GM03348 (cell line): ENCODE results near the gene MED13L.
A peak's percentile ranks its signal among the peaks of the same experiment; 100 is the strongest.

Source experiments
- DNase-seq: peaks from one replicate; pipeline ENCODE4 v3.0.0; 2012; ENCODE audit warnings: low spot score

MED13L gene

GRCh38 chr12:116276652-116277466 lies 634 bp downstream of the MED13L start:
- peak; percentile 73 for DNase-seq

GRCh38 chr12:116274551-116275375 lies 2.7 kb downstream of the MED13L start:
- no peak for DNase-seq

- DNase-seq, result no peak
These were observed 3.5 kb downstream of the MED13L start for GRCh38 chr12:116273813-116274550.

GRCh38 chr12:116267948-116268347 lies 9.5 kb downstream of the MED13L start:
- no peak for DNase-seq

DNA sequence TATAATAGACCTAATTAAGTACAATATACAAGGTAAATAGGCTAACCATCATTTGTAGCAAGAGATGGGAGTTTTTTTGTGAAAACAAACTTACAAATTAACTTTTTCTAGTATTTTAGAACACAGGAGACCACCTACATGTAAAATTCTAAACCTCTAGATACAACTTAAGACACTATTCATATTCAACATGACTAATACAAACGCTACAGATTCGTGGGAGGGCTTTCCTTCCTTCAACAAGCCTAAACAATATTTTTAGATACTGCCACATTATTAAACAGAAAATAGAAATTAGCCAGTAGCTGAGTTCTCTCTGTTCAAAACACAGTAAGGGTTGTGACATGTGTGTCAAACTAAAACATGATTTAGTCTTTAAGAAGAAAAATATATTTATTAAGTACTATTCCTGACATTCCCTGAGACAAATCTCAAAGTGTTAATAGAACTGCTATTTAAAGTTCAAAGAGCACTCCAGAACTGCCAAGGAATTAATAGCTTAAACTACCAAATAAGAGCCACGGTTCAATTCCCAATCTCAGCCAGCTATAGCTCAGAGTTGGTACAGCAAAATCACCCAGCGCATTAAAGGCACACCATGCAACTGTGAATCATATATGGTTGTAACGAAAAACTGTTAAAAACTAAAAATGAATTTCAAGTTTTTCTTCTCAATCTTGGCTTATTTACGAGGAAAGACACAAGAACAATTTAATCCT lies 10.7 kb downstream of the MED13L start:
- DNase-seq, result no peak

DNA sequence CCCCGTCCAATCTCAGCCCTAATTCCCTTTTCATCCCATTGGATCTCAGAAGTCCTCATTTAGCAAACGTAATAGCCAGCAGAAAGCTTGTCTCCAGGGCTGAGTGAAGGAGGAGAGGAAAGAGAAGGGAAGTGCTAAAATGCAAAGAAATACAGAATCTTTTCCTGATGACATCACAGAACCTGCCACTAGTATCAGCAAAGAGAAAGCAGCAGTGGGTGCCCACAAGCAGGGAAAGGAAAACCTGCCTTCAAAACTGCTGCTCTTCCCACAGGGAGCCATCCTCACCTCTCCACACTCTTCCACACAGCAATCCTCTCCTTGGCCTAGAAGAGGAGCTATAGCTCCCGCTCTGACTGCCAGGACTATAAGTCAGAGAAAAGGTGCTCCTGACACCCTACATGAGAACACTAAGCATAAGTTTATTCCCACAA lies 11.3 kb downstream of the MED13L start:
- DNase-seq, result no peak

DNA sequence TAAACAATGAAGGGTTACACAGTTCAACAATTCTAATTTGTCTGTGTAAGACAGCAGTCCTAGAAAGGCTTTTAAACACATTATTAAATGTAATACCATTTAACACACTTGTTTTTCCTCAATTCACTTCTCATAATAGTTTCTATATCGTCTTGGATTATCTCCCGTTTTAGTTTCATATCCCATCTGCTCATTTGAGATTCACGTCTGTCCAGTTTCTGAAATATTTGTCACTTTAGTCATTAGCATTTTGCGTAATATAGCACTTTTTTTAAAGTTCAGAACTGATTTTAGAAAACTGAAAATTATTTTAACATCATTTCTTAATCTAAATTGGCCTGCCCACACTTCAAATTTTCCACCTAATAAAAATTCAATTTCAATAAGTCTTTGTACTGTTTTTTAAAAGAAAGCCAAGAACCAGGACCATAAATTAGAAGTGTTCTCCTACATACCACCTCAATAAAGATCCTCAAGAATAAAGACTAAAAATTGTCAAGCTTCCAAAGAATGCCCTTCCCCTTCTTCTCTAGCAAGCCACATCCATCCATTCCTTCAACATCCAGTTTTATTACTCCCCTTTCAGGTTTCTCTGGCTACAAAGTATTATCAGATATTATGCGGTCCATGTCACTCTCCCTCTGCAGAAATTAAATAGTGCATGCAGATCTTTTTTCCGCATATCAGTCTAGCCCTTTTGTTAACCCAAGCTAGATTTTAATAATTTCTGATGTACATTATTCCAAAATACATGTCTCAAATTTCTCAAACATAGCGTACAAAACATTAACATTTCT lies 11.9 kb downstream of the MED13L start:
- no peak for DNase-seq

DNA sequence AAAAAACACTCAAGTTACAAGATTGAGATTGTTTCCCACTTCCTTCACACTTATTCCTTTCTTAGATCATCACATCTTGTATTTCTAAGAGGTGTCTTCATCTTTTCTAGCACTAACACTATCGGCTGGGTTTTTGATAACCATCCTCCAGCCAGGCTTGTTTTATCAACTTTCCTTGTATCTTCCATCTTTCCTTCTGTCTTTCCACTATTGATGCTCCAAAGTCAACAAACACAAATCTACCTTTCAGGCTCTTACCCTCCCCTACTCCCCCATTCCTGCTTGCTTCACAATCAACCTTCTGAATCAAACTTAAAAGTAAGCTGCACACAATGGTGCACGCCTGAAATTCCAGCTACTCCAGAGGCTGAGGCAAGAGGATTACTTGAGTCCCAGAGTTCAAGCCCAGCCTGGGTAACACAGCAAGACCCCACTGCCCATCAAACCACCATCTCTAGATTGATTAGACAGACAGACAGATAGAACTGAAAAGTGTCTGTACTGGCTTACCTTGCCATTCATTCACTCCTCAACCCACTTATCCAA lies 12.9 kb downstream of the MED13L start:
- DNase-seq, result no peak

DNA sequence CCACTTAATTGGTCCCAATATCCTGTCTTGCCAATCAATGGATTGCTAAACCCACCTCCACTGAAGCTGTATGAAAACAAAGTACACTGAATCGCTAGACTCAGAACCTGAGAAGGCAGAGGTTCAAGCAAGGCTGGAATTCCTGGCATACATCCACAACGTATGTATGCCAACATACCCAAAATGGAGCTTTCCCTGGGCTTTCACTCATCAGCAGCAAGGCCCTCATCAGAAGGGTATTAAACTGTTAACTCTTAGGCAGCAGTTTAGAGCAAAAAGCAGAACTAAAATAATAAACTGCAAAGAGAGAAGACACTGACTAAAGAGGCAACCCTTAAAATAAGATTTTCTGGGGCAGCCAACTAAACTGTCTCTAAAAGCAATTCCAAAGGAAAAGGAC lies 13.6 kb downstream of the MED13L start:
- no peak for DNase-seq

DNA sequence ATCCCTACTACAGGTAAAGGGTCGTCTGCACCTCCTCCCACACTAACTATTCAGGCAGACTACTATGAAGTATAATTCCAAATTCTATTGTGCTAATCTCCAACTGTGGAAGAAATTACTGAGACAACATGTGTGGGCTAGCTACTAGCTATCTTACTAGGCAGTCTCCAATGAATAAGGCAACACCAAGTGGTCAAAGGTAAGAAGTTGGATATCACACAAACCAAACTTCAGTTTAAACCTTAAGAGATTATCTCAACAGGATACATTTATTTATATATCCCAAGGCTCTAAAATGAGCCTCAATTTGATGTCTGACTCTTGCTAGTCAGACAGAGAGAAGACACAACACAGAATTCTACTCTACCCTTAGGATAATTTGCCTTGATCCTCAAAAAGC lies 14.1 kb downstream of the MED13L start:
- DNase-seq, result no peak

GRCh38 chr12:116262741-116263140 lies 14.8 kb downstream of the MED13L start:
- no peak for DNase-seq

- no peak for DNase-seq
These were observed 15.9 kb downstream of the MED13L start for GRCh38 chr12:116261525-116262100.

GRCh38 chr12:116259800-116260577 lies 17.5 kb downstream of the MED13L start:
- DNase-seq, result no peak

GRCh38 chr12:116257826-116258225 lies 19.7 kb downstream of the MED13L start:
- DNase-seq, result no peak

GRCh38 chr12:116257215-116257614 lies 20.3 kb downstream of the MED13L start:
- DNase-seq, result no peak

DNA sequence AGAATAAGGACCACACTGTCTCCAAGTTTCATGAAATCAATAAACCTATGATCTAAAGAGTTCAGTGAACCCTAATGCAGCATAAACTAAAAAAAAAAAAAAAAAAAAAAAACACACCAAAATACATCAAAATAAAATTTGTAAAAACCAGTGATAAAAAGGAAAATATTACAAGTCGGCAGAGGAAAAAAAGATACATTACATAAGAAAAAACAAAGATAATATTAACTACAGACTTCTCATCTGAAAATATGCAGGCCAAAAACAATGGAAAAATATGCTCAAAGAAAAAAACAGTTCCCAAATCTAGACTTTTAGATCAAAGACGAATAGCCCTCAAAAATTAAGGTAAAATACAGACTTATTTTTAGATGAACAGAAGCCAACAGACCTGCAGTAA lies 27.6 kb downstream of the MED13L start:
- no peak for DNase-seq

- no peak for DNase-seq
These were observed 28.6 kb downstream of the MED13L start for GRCh38 chr12:116248930-116249329.

- DNase-seq, result no peak
These were observed 29.1 kb downstream of the MED13L start for GRCh38 chr12:116248433-116248832.

GRCh38 chr12:116247377-116247776 lies 30.1 kb downstream of the MED13L start:
- DNase-seq, result no peak
